OCI-LY1 (cell line): ENCODE data around the gene SUMO4.

Experiments used
- EZH2 ChIP-seq: fragments of 200-600 bp; sonication (generic), shearing (Covaris generic); IDR thresholded peaks from 2 replicates; pipeline ENCODE4 v1.8.0; 2017; ENCODE audit warnings: borderline replicate concordance, mixed run types, mild to moderate bottlenecking, antibody characterized with exemption, low read length, moderate library complexity, mixed read lengths
- TF ChIP-seq, protein P1 (sequence below): fragments of 200-600 bp; sonication (generic), shearing (Covaris generic); IDR thresholded peaks from 2 replicates; pipeline ENCODE4 v1.5.1; 2017; ENCODE audit warnings: mild to moderate bottlenecking, antibody characterized with exemption, low read length, moderate library complexity, mixed read lengths

DNA sequence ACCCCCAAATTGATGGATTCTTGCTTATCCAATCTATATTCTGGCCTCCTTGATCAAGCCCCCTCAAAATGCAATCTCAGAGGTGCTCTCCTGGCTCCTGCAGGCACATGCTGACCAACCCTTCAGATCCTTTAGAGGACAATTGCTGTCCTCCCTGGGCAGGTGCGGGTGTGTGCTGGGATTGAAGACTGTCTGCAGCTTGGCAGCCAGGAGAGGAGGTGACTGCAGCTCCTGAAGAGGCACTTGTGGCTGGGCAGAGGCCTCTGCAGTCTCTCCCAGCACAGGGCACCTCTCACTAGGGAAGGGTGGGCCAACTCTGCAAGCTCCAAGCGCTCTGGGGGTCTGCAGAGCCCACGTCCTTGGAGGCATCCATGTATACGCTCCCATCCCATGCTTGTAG lies 28.5 kb downstream of the SUMO4 start:
- TF ChIP-seq EZH2: no peak
- TF ChIP-seq, protein P1, sequence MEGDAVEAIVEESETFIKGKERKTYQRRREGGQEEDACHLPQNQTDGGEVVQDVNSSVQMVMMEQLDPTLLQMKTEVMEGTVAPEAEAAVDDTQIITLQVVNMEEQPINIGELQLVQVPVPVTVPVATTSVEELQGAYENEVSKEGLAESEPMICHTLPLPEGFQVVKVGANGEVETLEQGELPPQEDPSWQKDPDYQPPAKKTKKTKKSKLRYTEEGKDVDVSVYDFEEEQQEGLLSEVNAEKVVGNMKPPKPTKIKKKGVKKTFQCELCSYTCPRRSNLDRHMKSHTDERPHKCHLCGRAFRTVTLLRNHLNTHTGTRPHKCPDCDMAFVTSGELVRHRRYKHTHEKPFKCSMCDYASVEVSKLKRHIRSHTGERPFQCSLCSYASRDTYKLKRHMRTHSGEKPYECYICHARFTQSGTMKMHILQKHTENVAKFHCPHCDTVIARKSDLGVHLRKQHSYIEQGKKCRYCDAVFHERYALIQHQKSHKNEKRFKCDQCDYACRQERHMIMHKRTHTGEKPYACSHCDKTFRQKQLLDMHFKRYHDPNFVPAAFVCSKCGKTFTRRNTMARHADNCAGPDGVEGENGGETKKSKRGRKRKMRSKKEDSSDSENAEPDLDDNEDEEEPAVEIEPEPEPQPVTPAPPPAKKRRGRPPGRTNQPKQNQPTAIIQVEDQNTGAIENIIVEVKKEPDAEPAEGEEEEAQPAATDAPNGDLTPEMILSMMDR: no peak
